ENCODE data around the gene TARM1.
"Not testable (repeated sequence)": the region's sequence is repeated elsewhere in the genome, so short reads cannot be mapped to it uniquely, and the experiment has no call there.

TARM1 gene

GRCh38 chr19:54099190-54099902, 18.2 kb upstream of the TARM1 start:
- DNase-seq: no peak

GRCh38 chr19:54096617-54097106, 15.5 kb upstream of the TARM1 start:
- DNase-seq: no peak

- DNase-seq: peak; percentile 26
Measured at GRCh38 chr19:54095859-54096616, 14.9 kb upstream of the TARM1 start.

GRCh38 chr19:54095136-54095858, 14.1 kb upstream of the TARM1 start:
- no peak for DNase-seq

GRCh38 chr19:54094426-54095000, 13.3 kb upstream of the TARM1 start:
- DNase-seq: no peak

- DNase-seq: no peak
Measured at GRCh38 chr19:54084410-54084809, 3.2 kb upstream of the TARM1 start.

GRCh38 chr19:54077334-54077733, 3.8 kb downstream of the TARM1 start:
- DNase-seq: no peak

- DNase-seq: no peak
Measured at GRCh38 chr19:54074851-54075250, 6.3 kb downstream of the TARM1 start.

GRCh38 chr19:54073829-54074228, 7.3 kb downstream of the TARM1 start:
- no peak for DNase-seq

GRCh38 chr19:54069470-54069869, 11.7 kb downstream of the TARM1 start:
- DNase-seq: no peak

- DNase-seq: no peak
Measured at GRCh38 chr19:54063350-54064116, 17.6 kb downstream of the TARM1 start, which contains the start of gene VSTM1. TSS of gene VSTM1 (minus strand) at chr19:54063897. CDS start at chr19:54063777, 120 bp downstream.

GRCh38 chr19:54062643-54063042, 18.5 kb downstream of the TARM1 start:
- DNase-seq: no peak

GRCh38 chr19:54047616-54048015, 33.5 kb downstream of the TARM1 start:
- DNase-seq: no peak

GRCh38 chr19:54045771-54046170, 35.4 kb downstream of the TARM1 start:
- no peak for DNase-seq

- no peak for DNase-seq
Measured at GRCh38 chr19:54042989-54043388, 38.2 kb downstream of the TARM1 start.

GRCh38 chr19:54041969-54042606, 39.1 kb downstream of the TARM1 start:
- DNase-seq: no peak

GRCh38 chr19:54040003-54040402, 41.2 kb downstream of the TARM1 start:
- no peak for DNase-seq

- DNase-seq: not testable (repeated sequence)
Measured at GRCh38 chr19:54036542-54036941, 44.6 kb downstream of the TARM1 start.

- no peak for DNase-seq
Measured at GRCh38 chr19:54035215-54036178, 45.7 kb downstream of the TARM1 start.

GRCh38 chr19:54030895-54031586, 50.1 kb downstream of the TARM1 start:
- no peak for DNase-seq
